Astrocyte (in vitro differentiated cells and primary cell): ENCODE data around the gene TRIP12. TPM values are rescaled to one million over a fixed set of nuclear protein-coding genes. Genes with fewer than 3 reads are reported as not detected.

ENCODE experiments used
- DNase-seq: peaks from one replicate; pipeline ENCODE4 v3.0.0-alpha.2; 2010; ENCODE audit warnings: low read depth
- FAIRE-seq: peaks from 2 replicates; lab custom pipeline; 2011; peaks lifted over from hg19 to GRCh38; lab: Jason Lieb, UNC
- H2AFZ ChIP-seq: 2 replicates; pipeline ENCODE4 v1.6.0; 2012; ENCODE audit warnings: low read depth, low read length, inconsistent platforms
- H3K27ac ChIP-seq: 2 replicates; pipeline ENCODE4 v1.5.1; 2011; ENCODE audit warnings: low read depth, low read length, inconsistent platforms
- H3K27me3 ChIP-seq: 2 replicates; pipeline ENCODE4 v1.6.0; 2011; ENCODE audit warnings: low read length, inconsistent platforms; ENCODE audit not compliant: insufficient read depth
- H3K36me3 ChIP-seq: 2 replicates; pipeline ENCODE4 v1.5.1; 2011; ENCODE audit warnings: low read length, inconsistent platforms; ENCODE audit not compliant: insufficient read depth
- H3K4me1 ChIP-seq: 2 replicates; pipeline ENCODE4 v1.5.1; 2011; ENCODE audit warnings: low read length, inconsistent platforms; ENCODE audit not compliant: insufficient read depth
- H3K4me2 ChIP-seq: 2 replicates; pipeline ENCODE4 v1.6.0; 2012; ENCODE audit warnings: low read length, inconsistent platforms
- H3K4me3 ChIP-seq: 2 replicates; pipeline ENCODE4 v1.5.1; 2011; ENCODE audit warnings: low read depth, mild to moderate bottlenecking, low read length, inconsistent platforms; ENCODE audit not compliant: insufficient read depth
- H3K79me2 ChIP-seq: 2 replicates; pipeline ENCODE4 v1.6.0; 2012; ENCODE audit warnings: mild to moderate bottlenecking, low read length, inconsistent platforms; ENCODE audit not compliant: insufficient read depth
- H3K9ac ChIP-seq: 2 replicates; pipeline ENCODE4 v1.6.0; 2012; ENCODE audit warnings: mild to moderate bottlenecking, low read length, inconsistent platforms
- H3K9me3 ChIP-seq: 2 replicates; pipeline ENCODE4 v1.5.1; 2012; ENCODE audit warnings: low read depth, mild to moderate bottlenecking, low read length, inconsistent platforms; ENCODE audit not compliant: insufficient read depth
- H4K20me1 ChIP-seq: 2 replicates; pipeline ENCODE4 v1.6.0; 2012; ENCODE audit warnings: low read length, inconsistent platforms; ENCODE audit not compliant: insufficient read depth
- H3K27ac Mint-ChIP-seq: one replicate; pipeline ENCODE4 v1.8.0; 2021; ENCODE audit warnings: mild to moderate bottlenecking, mixed read lengths; ENCODE audit not compliant: unreplicated experiment
- H3K27me3 Mint-ChIP-seq: one replicate; pipeline ENCODE4 v1.8.0; 2021; ENCODE audit warnings: low read depth, mixed read lengths; ENCODE audit not compliant: unreplicated experiment
- H3K36me3 Mint-ChIP-seq: one replicate; pipeline ENCODE4 v1.8.0; 2021; ENCODE audit warnings: low read depth, mixed read lengths; ENCODE audit not compliant: unreplicated experiment
- H3K4me1 Mint-ChIP-seq: one replicate; pipeline ENCODE4 v1.8.0; 2021; ENCODE audit warnings: low read depth, mixed read lengths; ENCODE audit not compliant: unreplicated experiment
- H3K4me3 Mint-ChIP-seq: one replicate; pipeline ENCODE4 v1.8.0; 2021; ENCODE audit warnings: mild to moderate bottlenecking, moderate library complexity, mixed read lengths; ENCODE audit not compliant: unreplicated experiment
- H3K9me3 Mint-ChIP-seq: one replicate; pipeline ENCODE4 v1.8.0; 2021; ENCODE audit warnings: mild to moderate bottlenecking, mixed read lengths; ENCODE audit not compliant: unreplicated experiment
- CTCF ChIP-seq: IDR thresholded peaks from 2 replicates; pipeline ENCODE4 v1.5.1; 2011; ENCODE audit warnings: low read depth, mild to moderate bottlenecking, inconsistent platforms, low read length, moderate library complexity; ENCODE audit not compliant: insufficient read depth
- EZH2 ChIP-seq: IDR thresholded peaks from 2 replicates; pipeline ENCODE4 v1.6.1; 2012; ENCODE audit warnings: mild to moderate bottlenecking, low read length, inconsistent platforms; ENCODE audit not compliant: insufficient read depth
- total RNA-seq: library from RNA; stranded (reverse); gene quantifications from 2 replicates; pipeline ENCODE4 v1.2.1, GENCODE V29; 2021

TRIP12 gene
- total RNA-seq, 1 donor from 2014 or later, result 379 TPM

GRCh38 chr2:229731363-229731762 lies 190.4 kb downstream of the TRIP12 start:
- H4K20me1 ChIP-seq, result no peaks in the 10 kb centered on the region
- H3K4me1 ChIP-seq, result no peaks in the 10 kb centered on the region
- H3K27me3 Mint-ChIP-seq, result no peaks in the 10 kb centered on the region
- H3K27ac ChIP-seq, result no peak overlapping the region
- H3K79me2 ChIP-seq, result no peaks in the 10 kb centered on the region
- peaks cover 6% of the 10 kb centered on the region for H3K36me3 Mint-ChIP-seq
- no peak overlapping the region for H2AFZ ChIP-seq
- no peak overlapping the region for H3K9ac ChIP-seq
- peaks cover 10% of the 10 kb centered on the region for H3K4me1 Mint-ChIP-seq
- DNase-seq (no peak), FAIRE-seq (no peak)
- H3K4me2 ChIP-seq, result no peak overlapping the region
- H3K36me3 ChIP-seq, result no peaks in the 10 kb centered on the region
- H3K4me3 ChIP-seq, result no peak overlapping the region
- no peak overlapping the region for H3K4me3 Mint-ChIP-seq
- no peaks in the 10 kb centered on the region for H3K9me3 ChIP-seq
- TF ChIP-seq EZH2, result no peak
- no peak for TF ChIP-seq CTCF
- H3K27me3 ChIP-seq, result no peaks in the 10 kb centered on the region
- H3K27ac Mint-ChIP-seq, result no peak overlapping the region
- no peaks in the 10 kb centered on the region for H3K9me3 Mint-ChIP-seq

GRCh38 chr2:229728370-229728769 lies 193.4 kb downstream of the TRIP12 start:
- Mint-ChIP-seq H3K9me3 (no peaks in the 10 kb centered on the region), H3K27me3 (peaks cover 5% of the 10 kb centered on the region), H3K27ac (no peak overlapping the region), H3K36me3 (peaks cover 4% of the 10 kb centered on the region), H3K4me3 (no peak overlapping the region), H3K4me1 (peaks cover 5% of the 10 kb centered on the region)
- Histone ChIP-seq H2AFZ (no peak overlapping the region), H3K36me3 (no peaks in the 10 kb centered on the region), H3K9me3 (no peaks in the 10 kb centered on the region), H3K27ac (no peak overlapping the region), H3K4me2 (no peak overlapping the region), H3K79me2 (no peaks in the 10 kb centered on the region), H3K4me3 (no peak overlapping the region), H4K20me1 (no peaks in the 10 kb centered on the region), H3K9ac (no peak overlapping the region), H3K4me1 (peaks cover 4% of the 10 kb centered on the region), H3K27me3 (no peaks in the 10 kb centered on the region)
- no peak for FAIRE-seq
- DNase-seq, result no peak
- no peak for TF ChIP-seq EZH2

- peaks cover 4% of the 10 kb centered on the region for H3K4me1 Mint-ChIP-seq
- no peak overlapping the region for H3K27ac Mint-ChIP-seq
- peaks cover 4% of the 10 kb centered on the region for H3K4me1 ChIP-seq
- H3K4me3 ChIP-seq, result no peak overlapping the region
- H3K27ac ChIP-seq, result peak overlapping the region; percentile 31
- peaks cover 5% of the 10 kb centered on the region for H3K27me3 Mint-ChIP-seq
- no peaks in the 10 kb centered on the region for H3K9me3 ChIP-seq
- H3K36me3 Mint-ChIP-seq, result peaks cover 4% of the 10 kb centered on the region
- FAIRE-seq (no peak), DNase-seq (no peak)
- TF ChIP-seq CTCF, result no peak
- no peak for TF ChIP-seq EZH2
- no peaks in the 10 kb centered on the region for H3K36me3 ChIP-seq
- H3K4me3 Mint-ChIP-seq, result no peak overlapping the region
- no peak overlapping the region for H3K4me2 ChIP-seq
- H4K20me1 ChIP-seq, result no peaks in the 10 kb centered on the region
- H3K9ac ChIP-seq, result peak overlapping the region; percentile 34
- no peaks in the 10 kb centered on the region for H3K9me3 Mint-ChIP-seq
- no peaks in the 10 kb centered on the region for H3K79me2 ChIP-seq
- no peak overlapping the region for H2AFZ ChIP-seq
- peaks cover 2% of the 10 kb centered on the region for H3K27me3 ChIP-seq
Measured at GRCh38 chr2:229726643-229727042, 195.2 kb downstream of the TRIP12 start.
